Chondrocyte (in vitro differentiated cells): ENCODE measurements around the gene TSPAN11. TPM values are rescaled to one million over a fixed set of nuclear protein-coding genes. Genes with fewer than 3 reads are reported as not detected.

Experiments used
- DNase-seq: peaks from one replicate; pipeline ENCODE4 v3.0.0; 2021; ENCODE audit warnings: mixed read lengths, low spot score
- H3K27ac Mint-ChIP-seq: one replicate; pipeline ENCODE4 v1.8.0; 2021; ENCODE audit warnings: mild to moderate bottlenecking, moderate library complexity, mixed read lengths; ENCODE audit not compliant: unreplicated experiment
- H3K27me3 Mint-ChIP-seq: 2 replicates; pipeline ENCODE4 v1.8.0; 2021; ENCODE audit warnings: low read depth, mixed read lengths
- H3K36me3 Mint-ChIP-seq: 2 replicates; pipeline ENCODE4 v1.8.0; 2021; ENCODE audit warnings: low read depth, mixed read lengths
- H3K4me1 Mint-ChIP-seq: 2 replicates; pipeline ENCODE4 v1.8.0; 2021; ENCODE audit warnings: low read depth, mild to moderate bottlenecking, mixed read lengths
- H3K4me3 Mint-ChIP-seq: one replicate; pipeline ENCODE4 v1.8.0; 2021; ENCODE audit warnings: mild to moderate bottlenecking, moderate library complexity, mixed read lengths; ENCODE audit not compliant: unreplicated experiment
- H3K9me3 Mint-ChIP-seq: 2 replicates; pipeline ENCODE4 v1.8.0; 2021; ENCODE audit warnings: low read depth, mixed read lengths
- total RNA-seq: library from RNA; stranded (reverse); gene quantifications from 3 replicates; pipeline ENCODE4 v1.2.1, GENCODE V29; 2021
- TF ChIP-seq, protein P1 (sequence below): fragments of 200-600 bp; sonication (generic); IDR thresholded peaks from 2 replicates; pipeline ENCODE4 v1.5.0; 2021; ENCODE audit warnings: antibody characterized with exemption, mild to moderate bottlenecking, moderate library complexity

Gene TSPAN11
- total RNA-seq, 1 donor from 2014 or later: 0.95 TPM

DNA sequence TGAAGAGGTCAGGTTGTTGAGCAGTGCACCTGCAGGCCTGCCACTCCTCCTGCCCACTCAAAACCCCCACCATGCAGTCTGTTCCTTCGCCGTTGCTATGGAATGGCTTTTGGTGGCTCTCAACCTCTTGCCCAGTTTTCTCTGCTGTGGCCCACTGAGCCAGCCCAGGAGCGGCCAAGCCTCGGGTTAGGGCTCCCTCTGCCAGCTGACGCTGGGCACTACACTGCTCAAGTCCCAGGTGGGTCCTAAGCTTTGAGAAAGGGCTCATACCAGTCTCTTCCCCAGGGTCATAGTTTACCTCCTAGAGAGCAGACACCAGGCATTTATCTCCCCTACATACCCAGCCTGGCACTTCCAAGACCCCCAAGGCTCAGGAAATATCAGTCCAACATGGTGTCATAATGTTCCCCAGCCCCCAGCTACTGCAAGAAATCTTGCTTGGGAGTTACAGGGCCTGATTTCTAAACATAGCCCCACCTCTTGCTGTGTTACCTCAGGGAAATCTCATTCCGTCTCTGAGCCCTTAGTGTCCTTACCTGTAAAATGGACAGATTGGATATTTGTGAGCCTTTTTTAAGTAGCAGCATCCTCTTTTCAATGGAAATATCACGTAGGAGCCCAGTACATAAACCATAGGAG lies 59.4 kb downstream of the TSPAN11 start:
- peaks cover 6% of the 10 kb centered on the region for H3K27me3 Mint-ChIP-seq
- TF ChIP-seq, protein P1, sequence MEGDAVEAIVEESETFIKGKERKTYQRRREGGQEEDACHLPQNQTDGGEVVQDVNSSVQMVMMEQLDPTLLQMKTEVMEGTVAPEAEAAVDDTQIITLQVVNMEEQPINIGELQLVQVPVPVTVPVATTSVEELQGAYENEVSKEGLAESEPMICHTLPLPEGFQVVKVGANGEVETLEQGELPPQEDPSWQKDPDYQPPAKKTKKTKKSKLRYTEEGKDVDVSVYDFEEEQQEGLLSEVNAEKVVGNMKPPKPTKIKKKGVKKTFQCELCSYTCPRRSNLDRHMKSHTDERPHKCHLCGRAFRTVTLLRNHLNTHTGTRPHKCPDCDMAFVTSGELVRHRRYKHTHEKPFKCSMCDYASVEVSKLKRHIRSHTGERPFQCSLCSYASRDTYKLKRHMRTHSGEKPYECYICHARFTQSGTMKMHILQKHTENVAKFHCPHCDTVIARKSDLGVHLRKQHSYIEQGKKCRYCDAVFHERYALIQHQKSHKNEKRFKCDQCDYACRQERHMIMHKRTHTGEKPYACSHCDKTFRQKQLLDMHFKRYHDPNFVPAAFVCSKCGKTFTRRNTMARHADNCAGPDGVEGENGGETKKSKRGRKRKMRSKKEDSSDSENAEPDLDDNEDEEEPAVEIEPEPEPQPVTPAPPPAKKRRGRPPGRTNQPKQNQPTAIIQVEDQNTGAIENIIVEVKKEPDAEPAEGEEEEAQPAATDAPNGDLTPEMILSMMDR: peak; percentile 90
- H3K36me3 Mint-ChIP-seq: no peaks in the 10 kb centered on the region
- no peak overlapping the region for H3K27ac Mint-ChIP-seq
- H3K9me3 Mint-ChIP-seq: no peaks in the 10 kb centered on the region
- no peak for DNase-seq
- H3K4me3 Mint-ChIP-seq: no peak overlapping the region
- H3K4me1 Mint-ChIP-seq: no peaks in the 10 kb centered on the region

DNA sequence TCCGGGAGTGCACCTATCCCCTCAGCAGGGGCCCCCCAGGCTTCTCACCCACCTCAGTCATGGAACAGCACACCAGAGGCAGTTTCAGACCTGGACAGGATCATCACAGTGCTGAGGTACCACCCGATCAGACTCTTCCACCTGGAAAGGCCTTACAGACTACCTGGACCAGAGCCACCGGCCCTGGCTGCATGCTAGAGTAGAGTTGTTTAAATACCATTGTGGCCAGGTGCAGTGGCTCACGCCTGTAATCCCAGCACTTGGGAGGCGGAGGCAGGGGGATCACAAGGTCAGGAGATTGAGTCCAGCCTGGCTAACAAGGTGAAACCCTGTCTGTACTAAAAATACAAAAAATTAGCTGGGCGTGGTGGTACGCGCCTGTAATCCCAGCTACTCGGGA lies 61.5 kb downstream of the TSPAN11 start:
- Mint-ChIP-seq H3K36me3 (no peaks in the 10 kb centered on the region), H3K4me3 (no peak overlapping the region), H3K9me3 (no peaks in the 10 kb centered on the region), H3K4me1 (no peaks in the 10 kb centered on the region), H3K27ac (no peak overlapping the region), H3K27me3 (peaks cover 7% of the 10 kb centered on the region)
- DNase-seq: no peak
- TF ChIP-seq, protein P1: no peak

DNA sequence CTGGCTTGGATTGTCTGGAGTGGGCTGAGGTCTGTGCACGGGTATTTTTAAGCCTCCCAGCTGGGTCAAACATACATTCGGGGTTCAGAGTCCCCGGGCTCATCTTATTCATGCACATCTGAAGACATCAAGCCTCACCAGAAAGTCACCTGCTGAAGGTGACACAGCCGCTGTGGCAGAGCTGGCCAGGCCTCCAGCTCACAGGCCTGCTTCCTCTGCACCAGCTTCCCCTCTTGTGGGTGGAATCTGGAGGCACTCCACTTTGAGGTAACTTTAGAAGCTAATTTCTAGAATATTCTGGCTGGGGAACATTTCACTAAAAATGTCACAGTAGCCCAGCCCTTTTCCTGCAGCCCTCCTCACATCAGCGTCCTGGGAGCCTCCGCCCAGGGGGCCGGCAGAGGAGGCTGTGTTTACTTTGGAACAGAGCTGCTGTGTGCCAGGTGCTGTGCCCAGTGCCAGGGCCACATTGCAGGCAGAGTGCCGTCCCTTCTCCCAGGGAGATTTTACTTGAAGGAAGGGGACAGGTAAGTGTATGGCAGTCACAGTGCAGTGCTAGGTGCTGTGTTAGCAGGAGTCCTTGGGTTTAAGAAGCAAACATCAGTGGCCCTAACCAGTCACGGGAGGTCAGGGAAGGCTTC lies 62.2 kb downstream of the TSPAN11 start:
- TF ChIP-seq, protein P1: peak; percentile 18
- no peaks in the 10 kb centered on the region for H3K4me1 Mint-ChIP-seq
- H3K9me3 Mint-ChIP-seq: no peaks in the 10 kb centered on the region
- H3K27me3 Mint-ChIP-seq: peaks cover 3% of the 10 kb centered on the region
- H3K36me3 Mint-ChIP-seq: no peaks in the 10 kb centered on the region
- no peak for DNase-seq
- no peak overlapping the region for H3K4me3 Mint-ChIP-seq
- H3K27ac Mint-ChIP-seq: no peak overlapping the region

DNA sequence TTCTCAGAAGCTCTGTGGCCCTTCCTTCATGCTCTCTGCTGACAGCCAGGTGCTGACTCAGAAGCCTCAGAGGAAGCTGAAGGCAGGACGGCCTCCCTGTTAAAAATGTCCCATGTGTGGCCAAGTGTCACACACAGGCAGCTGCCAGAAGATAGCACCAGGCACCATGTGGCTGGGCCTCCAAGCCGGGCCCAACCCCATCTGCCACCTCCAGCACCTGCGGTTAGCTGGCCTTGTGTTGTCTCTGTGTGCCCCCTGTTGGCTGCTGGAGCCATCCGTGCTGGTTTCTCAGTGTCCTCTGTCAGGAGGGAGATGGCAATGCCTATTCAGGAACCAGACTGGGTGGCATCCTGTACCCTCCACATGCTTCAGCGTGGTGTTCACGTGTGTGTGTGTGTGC lies 63.2 kb downstream of the TSPAN11 start:
- H3K4me1 Mint-ChIP-seq: no peaks in the 10 kb centered on the region
- no peaks in the 10 kb centered on the region for H3K9me3 Mint-ChIP-seq
- H3K27me3 Mint-ChIP-seq: peaks cover 3% of the 10 kb centered on the region
- H3K36me3 Mint-ChIP-seq: no peaks in the 10 kb centered on the region
- H3K4me3 Mint-ChIP-seq: no peak overlapping the region
- no peak for DNase-seq
- TF ChIP-seq, protein P1: peak; percentile 60
- H3K27ac Mint-ChIP-seq: no peak overlapping the region

DNA sequence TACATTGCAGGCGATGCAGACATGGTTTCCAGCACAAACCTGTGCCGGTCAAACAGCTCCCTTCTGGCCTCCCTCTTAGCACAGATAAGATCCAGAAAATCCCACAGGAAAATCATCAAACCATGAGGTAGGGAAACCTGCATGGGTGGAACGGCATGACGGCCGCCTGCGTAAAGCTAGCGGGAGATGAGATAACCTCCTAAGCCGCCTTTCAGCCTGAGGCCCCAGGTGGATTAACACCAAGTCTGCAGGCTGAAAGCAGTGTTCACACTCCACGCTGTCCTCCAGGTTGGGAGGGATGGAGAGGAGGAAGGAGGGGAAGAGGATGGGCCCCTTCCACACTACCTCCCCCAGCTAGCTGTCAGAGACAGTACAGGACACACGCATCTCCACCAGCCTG lies 63.8 kb downstream of the TSPAN11 start:
- H3K4me3 Mint-ChIP-seq: no peak overlapping the region
- no peak overlapping the region for H3K27ac Mint-ChIP-seq
- DNase-seq: no peak
- H3K27me3 Mint-ChIP-seq: peaks cover 3% of the 10 kb centered on the region
- TF ChIP-seq, protein P1: no peak
- no peaks in the 10 kb centered on the region for H3K9me3 Mint-ChIP-seq
- no peaks in the 10 kb centered on the region for H3K36me3 Mint-ChIP-seq
- no peaks in the 10 kb centered on the region for H3K4me1 Mint-ChIP-seq
